Progenitor cell of endocrine pancreas (in vitro differentiated cells): ENCODE measurements around the gene DNAH14. TPM values are rescaled to one million over a fixed set of nuclear protein-coding genes. Genes with fewer than 3 reads are reported as not detected.
"Not testable (repeated sequence)": the region's sequence is repeated elsewhere in the genome, so short reads cannot be mapped to it uniquely, and the experiment has no call there.

Source experiments
- DNase-seq: peaks from one replicate; pipeline ENCODE4 v3.0.0; 2021; ENCODE audit warnings: low spot score; ENCODE audit not compliant: unreplicated experiment
- H3K27ac Mint-ChIP-seq: 2 replicates; pipeline ENCODE4 v1.8.0; 2021; ENCODE audit warnings: mild to moderate bottlenecking, moderate library complexity, mixed read lengths
- H3K27me3 Mint-ChIP-seq: 2 replicates; pipeline ENCODE4 v1.8.0; 2021; ENCODE audit warnings: mixed read lengths
- H3K36me3 Mint-ChIP-seq: 2 replicates; pipeline ENCODE4 v1.8.0; 2022; ENCODE audit warnings: mixed read lengths; ENCODE audit not compliant: insufficient read depth
- H3K4me1 Mint-ChIP-seq: 2 replicates; pipeline ENCODE4 v1.8.0; 2021; ENCODE audit warnings: low read depth, mixed read lengths
- H3K4me3 Mint-ChIP-seq: 2 replicates; pipeline ENCODE4 v1.8.0; 2021; ENCODE audit warnings: low read depth, mild to moderate bottlenecking, moderate library complexity, mixed read lengths
- H3K9me3 Mint-ChIP-seq: 2 replicates; pipeline ENCODE4 v1.8.0; 2021; ENCODE audit warnings: low read depth, mixed read lengths
- total RNA-seq: library from RNA; stranded (reverse); gene quantifications from 2 replicates; pipeline ENCODE4 v1.2.1, GENCODE V29; 2021
- TF ChIP-seq, protein P1 (sequence below): fragments of 200-600 bp; sonication (generic); IDR thresholded peaks from one replicate; pipeline ENCODE4 v1.5.0; 2021; ENCODE audit warnings: antibody characterized with exemption, mild to moderate bottlenecking; ENCODE audit not compliant: unreplicated experiment

DNAH14 gene
- total RNA-seq, 1 donor from 2014 or later: 71.7 TPM

DNA sequence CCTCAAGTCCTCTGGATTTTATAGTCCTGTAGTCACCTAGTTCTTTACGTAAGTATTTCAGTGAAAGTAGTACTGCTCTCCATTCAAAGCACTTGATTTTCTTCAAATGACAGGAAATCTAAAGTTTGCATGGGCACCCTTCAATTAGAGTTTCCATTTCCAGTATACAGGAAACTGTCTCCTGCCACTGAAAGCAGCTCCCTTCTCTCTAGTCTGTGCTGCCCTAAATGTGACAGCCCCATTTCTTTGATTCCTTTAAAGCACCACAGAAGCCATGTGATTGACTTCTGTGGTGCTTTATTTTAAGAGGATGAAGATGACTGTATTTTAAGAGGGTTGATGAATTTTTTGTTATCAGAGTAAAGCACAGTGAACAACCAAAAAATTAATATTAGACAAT is 226.1 kb downstream of the DNAH14 start:
- TF ChIP-seq, protein P1, sequence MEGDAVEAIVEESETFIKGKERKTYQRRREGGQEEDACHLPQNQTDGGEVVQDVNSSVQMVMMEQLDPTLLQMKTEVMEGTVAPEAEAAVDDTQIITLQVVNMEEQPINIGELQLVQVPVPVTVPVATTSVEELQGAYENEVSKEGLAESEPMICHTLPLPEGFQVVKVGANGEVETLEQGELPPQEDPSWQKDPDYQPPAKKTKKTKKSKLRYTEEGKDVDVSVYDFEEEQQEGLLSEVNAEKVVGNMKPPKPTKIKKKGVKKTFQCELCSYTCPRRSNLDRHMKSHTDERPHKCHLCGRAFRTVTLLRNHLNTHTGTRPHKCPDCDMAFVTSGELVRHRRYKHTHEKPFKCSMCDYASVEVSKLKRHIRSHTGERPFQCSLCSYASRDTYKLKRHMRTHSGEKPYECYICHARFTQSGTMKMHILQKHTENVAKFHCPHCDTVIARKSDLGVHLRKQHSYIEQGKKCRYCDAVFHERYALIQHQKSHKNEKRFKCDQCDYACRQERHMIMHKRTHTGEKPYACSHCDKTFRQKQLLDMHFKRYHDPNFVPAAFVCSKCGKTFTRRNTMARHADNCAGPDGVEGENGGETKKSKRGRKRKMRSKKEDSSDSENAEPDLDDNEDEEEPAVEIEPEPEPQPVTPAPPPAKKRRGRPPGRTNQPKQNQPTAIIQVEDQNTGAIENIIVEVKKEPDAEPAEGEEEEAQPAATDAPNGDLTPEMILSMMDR: no peak
- Mint-ChIP-seq H3K27ac (no peak overlapping the region), H3K9me3 (no peaks in the 10 kb centered on the region), H3K36me3 (peaks cover 11% of the 10 kb centered on the region), H3K27me3 (no peaks in the 10 kb centered on the region), H3K4me1 (no peaks in the 10 kb centered on the region), H3K4me3 (no peak overlapping the region)
- DNase-seq: no peak

- no peaks in the 10 kb centered on the region for H3K9me3 Mint-ChIP-seq
- no peak for DNase-seq
- H3K27ac Mint-ChIP-seq: no peak overlapping the region
- H3K4me1 Mint-ChIP-seq: no peaks in the 10 kb centered on the region
- TF ChIP-seq, protein P1: no peak
- H3K4me3 Mint-ChIP-seq: no peak overlapping the region
- H3K36me3 Mint-ChIP-seq: peaks cover 10% of the 10 kb centered on the region
- H3K27me3 Mint-ChIP-seq: no peaks in the 10 kb centered on the region
These were observed 226.8 kb downstream of the DNAH14 start for GRCh38 chr1:225156254-225156653.

DNA sequence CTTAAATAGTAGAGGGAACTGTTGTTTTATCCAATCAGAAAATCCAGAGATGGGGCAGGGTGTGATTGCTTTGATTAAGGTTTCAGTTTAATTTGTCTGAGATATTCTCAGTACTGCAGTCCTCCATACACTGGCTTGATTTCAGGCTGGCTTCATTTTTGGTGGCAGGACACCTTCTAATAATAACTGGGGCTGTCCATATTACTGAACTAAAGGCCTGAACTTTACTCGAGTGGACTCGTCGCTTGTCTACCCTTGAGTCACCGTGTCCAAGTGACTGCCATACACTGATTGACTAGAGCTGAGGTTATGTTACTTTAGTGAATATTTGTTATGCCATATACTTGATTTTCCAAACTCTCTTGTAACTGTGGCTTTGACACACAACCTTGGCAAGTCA is 228.8 kb downstream of the DNAH14 start:
- no peaks in the 10 kb centered on the region for H3K27me3 Mint-ChIP-seq
- peaks cover 13% of the 10 kb centered on the region for H3K36me3 Mint-ChIP-seq
- TF ChIP-seq, protein P1: no peak
- H3K4me1 Mint-ChIP-seq: no peaks in the 10 kb centered on the region
- H3K27ac Mint-ChIP-seq: no peak overlapping the region
- no peak overlapping the region for H3K4me3 Mint-ChIP-seq
- peaks cover 4% of the 10 kb centered on the region for H3K9me3 Mint-ChIP-seq
- DNase-seq: no peak

- no peak overlapping the region for H3K4me3 Mint-ChIP-seq
- no peaks in the 10 kb centered on the region for H3K27me3 Mint-ChIP-seq
- H3K4me1 Mint-ChIP-seq: no peaks in the 10 kb centered on the region
- H3K27ac Mint-ChIP-seq: no peak overlapping the region
- H3K36me3 Mint-ChIP-seq: peaks cover 19% of the 10 kb centered on the region
- no peak for DNase-seq
- TF ChIP-seq, protein P1: no peak
- peaks cover 4% of the 10 kb centered on the region for H3K9me3 Mint-ChIP-seq
These were observed 230.3 kb downstream of the DNAH14 start for GRCh38 chr1:225159793-225160192.

DNA sequence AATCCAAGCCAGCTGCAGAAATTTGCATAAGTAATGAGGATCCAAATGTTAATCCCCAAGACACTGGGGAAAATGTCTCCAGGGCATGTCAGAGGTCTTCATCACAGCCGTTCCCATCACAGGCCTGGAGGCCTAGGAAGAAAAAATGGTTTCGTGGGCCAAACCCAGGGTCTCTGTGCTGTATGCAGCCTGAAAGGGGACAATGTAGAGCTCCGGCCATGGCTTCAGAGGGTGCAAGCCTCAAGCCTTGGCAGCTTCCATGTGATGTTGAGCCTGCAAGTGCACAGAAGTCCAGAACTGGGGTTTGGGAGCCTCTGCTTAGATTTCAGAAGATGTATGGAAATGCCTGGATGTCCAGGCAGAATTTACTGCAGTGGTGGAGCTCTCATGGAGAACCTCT is 247.9 kb downstream of the DNAH14 start:
- H3K4me1 Mint-ChIP-seq, H3K27ac Mint-ChIP-seq, DNase-seq, H3K27me3 Mint-ChIP-seq, H3K4me3 Mint-ChIP-seq: not testable (repeated sequence)
- Mint-ChIP-seq H3K36me3 (peaks cover 66% of the 10 kb centered on the region), H3K9me3 (peaks cover 65% of the 10 kb centered on the region)

DNA sequence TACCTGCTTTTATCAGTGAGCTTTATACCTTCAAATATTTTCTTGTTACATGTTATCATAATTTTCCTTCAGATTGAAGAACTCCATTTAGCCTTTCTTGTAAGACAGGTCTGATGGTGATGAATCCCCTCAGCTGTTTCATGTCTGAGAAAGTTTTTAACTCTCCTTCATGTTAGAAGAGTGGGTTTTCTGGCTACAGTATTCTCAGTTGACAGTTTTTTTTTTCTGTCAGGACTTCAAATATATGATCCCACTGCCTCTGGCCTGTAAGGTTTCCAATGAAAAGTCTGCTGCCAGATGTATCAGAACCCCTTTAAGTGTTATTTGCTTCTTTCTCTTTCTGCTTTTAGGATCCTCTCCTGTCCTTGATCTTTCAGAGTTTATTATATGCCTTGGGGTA is 250.2 kb downstream of the DNAH14 start:
- DNase-seq: no peak
- Mint-ChIP-seq H3K4me1 (no peaks in the 10 kb centered on the region), H3K27ac (no peak overlapping the region), H3K9me3 (peaks cover 59% of the 10 kb centered on the region), H3K4me3 (no peak overlapping the region), H3K27me3 (no peaks in the 10 kb centered on the region), H3K36me3 (peaks cover 68% of the 10 kb centered on the region)
- TF ChIP-seq, protein P1: no peak
